ENCODE measurements around the gene ZC3H18.

The ZC3H18 gene

DNA sequence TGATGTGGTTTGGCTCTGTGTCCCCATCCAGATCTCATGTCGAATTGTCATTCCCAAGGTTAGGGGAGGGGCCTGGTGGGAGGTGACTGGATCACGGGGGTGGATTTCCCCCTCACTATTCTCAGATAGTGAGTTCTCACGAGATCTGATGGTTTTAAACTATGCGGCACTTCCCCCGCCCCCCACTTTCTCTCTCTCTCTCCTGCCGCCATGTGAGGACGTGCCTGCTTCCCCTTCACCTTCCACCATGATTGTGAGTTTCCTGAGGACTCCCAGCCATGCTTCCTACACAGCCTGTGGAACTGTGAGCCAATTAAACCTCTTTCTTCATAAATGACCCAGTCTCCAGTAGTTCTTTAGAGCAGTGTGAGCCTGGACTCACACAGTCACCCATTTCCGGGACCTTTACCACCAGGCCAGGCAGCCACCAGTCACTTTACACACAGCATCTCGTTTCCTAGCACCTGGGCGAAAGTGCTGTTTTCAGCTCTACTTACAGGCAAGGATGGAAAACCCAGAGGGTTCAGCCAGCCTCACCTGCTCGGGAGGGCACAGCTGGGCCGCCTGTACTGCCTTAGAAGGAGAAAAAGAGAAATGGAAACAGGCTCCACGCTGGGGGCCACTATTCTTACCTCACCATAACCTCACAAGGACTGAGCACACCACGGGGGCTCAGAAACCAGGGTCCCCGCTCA is 13.8 kb upstream of the ZC3H18 start:
- Mint-ChIP-seq H3K4me1 (peaks cover 40% of the 10 kb centered on the region), H3K27ac (no peak overlapping the region), H3K4me3 (no peak overlapping the region)

DNA sequence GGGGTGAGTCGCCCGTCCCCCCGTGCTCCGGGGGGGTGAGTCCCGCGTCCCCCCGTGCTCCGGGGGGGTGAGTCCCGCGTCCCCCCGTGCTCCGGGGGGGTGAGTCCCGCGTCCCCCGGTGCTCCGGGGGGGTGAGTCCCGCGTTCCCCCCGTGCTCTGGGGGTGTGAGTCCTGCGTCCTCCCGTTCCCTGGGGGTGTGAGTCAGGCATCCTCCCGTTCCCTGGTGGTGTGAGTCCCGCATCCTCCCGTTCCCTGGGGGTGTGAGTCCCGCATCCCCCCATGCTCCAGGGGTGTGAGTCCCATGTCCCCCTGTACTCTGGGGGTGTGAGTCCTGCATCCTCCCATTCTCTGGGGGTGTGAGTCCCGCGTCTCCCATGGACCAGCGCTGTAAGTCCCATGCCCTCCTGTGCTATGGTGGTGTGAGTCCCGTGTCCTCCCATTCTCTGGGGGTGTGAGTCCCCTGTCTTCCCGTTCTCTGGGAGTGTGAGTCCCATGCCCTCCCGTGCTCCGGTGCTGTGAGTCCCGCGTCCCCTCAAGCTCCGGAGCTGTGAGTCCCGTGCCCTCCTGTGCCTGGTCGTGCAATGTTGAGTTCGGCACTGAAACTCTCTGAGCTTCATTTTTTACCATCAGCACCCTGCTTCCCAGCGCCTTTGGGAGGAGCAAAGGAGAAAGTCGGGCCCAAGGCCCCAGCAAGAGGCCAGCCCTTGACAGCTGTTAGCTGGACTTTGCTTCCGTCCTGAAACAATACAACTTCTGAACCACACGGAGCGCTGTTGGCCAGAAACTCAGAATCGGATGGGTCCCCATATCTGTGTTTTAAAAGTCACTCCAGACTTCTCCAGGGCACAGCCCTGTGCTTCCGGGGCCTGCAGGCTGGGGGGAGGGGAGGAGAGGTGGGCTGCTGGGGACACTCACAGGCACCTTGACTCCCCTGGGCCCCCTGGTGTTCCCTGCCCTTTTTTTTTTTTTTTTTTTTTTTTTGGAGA is 11.5 kb upstream of the ZC3H18 start:
- Mint-ChIP-seq H3K36me3 (ENCODE audit: low read depth) (no peaks in the 10 kb centered on the region), H3K4me1 (peaks cover 21% of the 10 kb centered on the region), H3K27ac (no peak overlapping the region), H3K27me3 (ENCODE audit: low read depth, poor library complexity) (peaks cover 21% of the 10 kb centered on the region), H3K9me3 (peaks cover 6% of the 10 kb centered on the region), H3K4me3 (no peak overlapping the region)
- TF ChIP-seq, protein P1, sequence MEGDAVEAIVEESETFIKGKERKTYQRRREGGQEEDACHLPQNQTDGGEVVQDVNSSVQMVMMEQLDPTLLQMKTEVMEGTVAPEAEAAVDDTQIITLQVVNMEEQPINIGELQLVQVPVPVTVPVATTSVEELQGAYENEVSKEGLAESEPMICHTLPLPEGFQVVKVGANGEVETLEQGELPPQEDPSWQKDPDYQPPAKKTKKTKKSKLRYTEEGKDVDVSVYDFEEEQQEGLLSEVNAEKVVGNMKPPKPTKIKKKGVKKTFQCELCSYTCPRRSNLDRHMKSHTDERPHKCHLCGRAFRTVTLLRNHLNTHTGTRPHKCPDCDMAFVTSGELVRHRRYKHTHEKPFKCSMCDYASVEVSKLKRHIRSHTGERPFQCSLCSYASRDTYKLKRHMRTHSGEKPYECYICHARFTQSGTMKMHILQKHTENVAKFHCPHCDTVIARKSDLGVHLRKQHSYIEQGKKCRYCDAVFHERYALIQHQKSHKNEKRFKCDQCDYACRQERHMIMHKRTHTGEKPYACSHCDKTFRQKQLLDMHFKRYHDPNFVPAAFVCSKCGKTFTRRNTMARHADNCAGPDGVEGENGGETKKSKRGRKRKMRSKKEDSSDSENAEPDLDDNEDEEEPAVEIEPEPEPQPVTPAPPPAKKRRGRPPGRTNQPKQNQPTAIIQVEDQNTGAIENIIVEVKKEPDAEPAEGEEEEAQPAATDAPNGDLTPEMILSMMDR (IDR thresholded peaks at IDR 0.05) = peak; percentile 39
- DNase-seq = no peak

More for the DNA sequence above, 13.8 kb upstream of the ZC3H18 start:
- TF ChIP-seq, protein P1 (IDR thresholded peaks at IDR 0.05) = no peak
- DNase-seq = no peak
- no peaks in the 10 kb centered on the region for H3K36me3 Mint-ChIP-seq (ENCODE audit: low read depth)
- H3K27me3 Mint-ChIP-seq (ENCODE audit: low read depth, poor library complexity) = peaks cover 10% of the 10 kb centered on the region
- H3K9me3 Mint-ChIP-seq = peaks cover 6% of the 10 kb centered on the region

DNA sequence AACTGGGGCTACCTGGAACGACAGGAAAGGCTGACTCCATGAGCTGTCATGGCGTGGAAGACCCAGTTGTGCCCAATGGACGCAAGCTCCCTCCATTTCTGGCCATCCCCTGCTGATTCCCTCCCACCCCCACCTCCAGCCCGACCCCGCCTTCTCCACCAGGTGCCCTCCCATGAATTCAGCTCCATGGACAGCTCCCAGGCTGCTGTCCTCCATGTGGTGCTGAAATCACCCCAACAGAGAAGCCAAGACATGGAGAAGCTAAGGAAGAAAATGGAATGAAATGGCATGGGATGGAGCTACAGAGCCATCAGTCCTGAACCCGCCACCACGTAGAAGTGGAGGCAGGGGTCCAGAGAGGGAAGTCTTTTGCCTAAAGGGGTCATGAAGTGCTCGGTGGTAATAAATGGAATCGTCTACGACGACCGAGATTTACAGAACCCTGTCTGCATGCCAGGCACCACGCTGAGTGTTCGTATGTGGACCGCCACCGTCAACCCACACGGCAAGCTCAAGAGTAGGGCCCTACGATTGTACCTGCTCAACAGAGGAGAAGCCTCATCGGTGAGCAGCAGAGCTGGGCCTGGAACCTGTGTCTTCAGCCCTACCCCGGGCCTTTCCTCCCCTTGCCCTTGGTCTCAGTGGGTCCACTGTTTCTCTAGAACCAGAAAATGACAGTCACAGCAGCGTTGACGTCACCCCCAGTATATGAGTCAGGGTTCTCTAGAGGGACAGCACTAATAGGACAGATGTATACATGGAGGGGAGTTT is 9.3 kb upstream of the ZC3H18 start:
- peaks cover 16% of the 10 kb centered on the region for H3K4me1 Mint-ChIP-seq
- peaks cover 6% of the 10 kb centered on the region for H3K9me3 Mint-ChIP-seq
- H3K36me3 Mint-ChIP-seq (ENCODE audit: low read depth) = no peaks in the 10 kb centered on the region
- H3K27ac Mint-ChIP-seq = no peak overlapping the region
- TF ChIP-seq, protein P1 (IDR thresholded peaks at IDR 0.05) = no peak
- peaks cover 26% of the 10 kb centered on the region for H3K27me3 Mint-ChIP-seq (ENCODE audit: low read depth, poor library complexity)
- DNase-seq = peak; percentile 73
- no peak overlapping the region for H3K4me3 Mint-ChIP-seq

DNA sequence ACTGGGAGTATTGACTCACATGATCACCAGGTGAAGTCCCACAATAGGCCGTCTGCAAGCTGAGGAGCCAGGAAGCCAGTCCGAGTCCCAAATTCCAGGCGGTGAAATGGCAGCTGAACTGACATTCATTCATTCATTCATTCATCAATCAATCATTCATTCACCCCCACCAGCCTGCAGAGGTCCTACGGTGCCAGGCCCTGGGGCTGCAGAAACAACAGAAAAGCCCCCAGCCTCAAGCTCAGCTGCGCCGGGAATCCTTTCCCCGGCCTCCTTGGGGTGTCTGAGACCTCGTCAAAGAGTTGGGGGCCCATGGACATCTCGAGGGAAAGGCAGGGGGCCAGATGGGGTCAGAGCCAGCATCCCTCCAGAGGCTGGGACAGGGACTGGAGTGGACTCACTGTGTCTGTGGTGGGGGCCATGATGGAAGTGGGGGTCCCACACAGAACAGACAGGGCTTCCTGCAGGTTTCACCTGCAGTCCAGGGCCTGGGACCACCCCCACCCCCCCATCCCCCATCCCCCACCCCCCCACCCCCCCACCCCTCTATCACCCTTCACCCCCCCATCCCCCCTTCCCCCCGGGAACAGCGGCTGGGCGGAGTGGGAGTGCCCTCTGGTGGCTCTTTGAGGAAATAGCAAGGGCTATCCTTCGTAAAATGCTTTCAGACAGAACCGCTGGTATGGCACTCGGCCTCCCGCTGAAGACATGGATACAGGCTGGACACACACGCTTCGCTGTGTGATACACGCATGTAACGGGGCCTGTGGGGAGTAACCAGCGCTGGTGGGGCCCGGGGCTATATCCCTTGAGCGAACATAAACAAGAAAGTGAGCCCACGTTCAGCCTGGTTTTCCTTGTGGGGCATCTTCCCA is 8.5 kb upstream of the ZC3H18 start:
- Mint-ChIP-seq H3K27ac (no peak overlapping the region), H3K36me3 (ENCODE audit: low read depth) (no peaks in the 10 kb centered on the region), H3K9me3 (no peaks in the 10 kb centered on the region), H3K4me3 (no peak overlapping the region), H3K27me3 (ENCODE audit: low read depth, poor library complexity) (peaks cover 29% of the 10 kb centered on the region), H3K4me1 (peaks cover 24% of the 10 kb centered on the region)
- DNase-seq = peak; percentile 62
- TF ChIP-seq, protein P1 (IDR thresholded peaks at IDR 0.05) = peak; percentile 58

DNA sequence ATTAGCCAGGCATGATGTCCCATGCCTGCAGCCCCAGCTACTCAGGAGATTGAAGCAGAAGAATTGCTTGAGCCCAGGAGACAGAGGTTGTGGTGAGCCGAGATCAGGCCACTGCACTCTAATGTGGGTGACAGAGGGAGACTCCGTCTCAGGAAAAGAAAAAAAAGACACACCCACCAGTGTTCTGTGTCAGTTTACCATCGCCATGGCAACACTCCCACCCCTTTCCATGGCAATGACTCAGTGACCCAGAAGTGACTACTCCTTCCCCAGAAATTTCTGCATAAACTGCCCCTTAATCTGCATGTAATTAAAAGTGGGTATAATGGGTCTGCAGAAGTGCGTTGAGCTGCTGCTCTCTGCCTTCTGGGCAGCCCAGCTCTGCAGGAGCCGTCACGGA is 4.0 kb upstream of the ZC3H18 start:
- TF ChIP-seq, protein P1 (IDR thresholded peaks at IDR 0.05) = no peak
- H3K4me3 Mint-ChIP-seq = no peak overlapping the region
- H3K27me3 Mint-ChIP-seq (ENCODE audit: low read depth, poor library complexity) = peaks cover 23% of the 10 kb centered on the region
- peaks cover 26% of the 10 kb centered on the region for H3K4me1 Mint-ChIP-seq
- H3K36me3 Mint-ChIP-seq (ENCODE audit: low read depth) = no peaks in the 10 kb centered on the region
- no peaks in the 10 kb centered on the region for H3K9me3 Mint-ChIP-seq
- DNase-seq = no peak
- peak overlapping the region; percentile 17 for H3K27ac Mint-ChIP-seq

Data from nephron progenitor cell (in vitro differentiated cells).